D341Med (cell line): ENCODE results near the gene ATRAID.

Experiments used
- DNase-seq: peaks from one replicate; pipeline ENCODE4 v3.0.0; 2012; ENCODE audit warnings: low spot score

ATRAID gene

GRCh38 chr2:27220091-27220490, 8.2 kb downstream of the ATRAID start:
- no peak for DNase-seq

DNA sequence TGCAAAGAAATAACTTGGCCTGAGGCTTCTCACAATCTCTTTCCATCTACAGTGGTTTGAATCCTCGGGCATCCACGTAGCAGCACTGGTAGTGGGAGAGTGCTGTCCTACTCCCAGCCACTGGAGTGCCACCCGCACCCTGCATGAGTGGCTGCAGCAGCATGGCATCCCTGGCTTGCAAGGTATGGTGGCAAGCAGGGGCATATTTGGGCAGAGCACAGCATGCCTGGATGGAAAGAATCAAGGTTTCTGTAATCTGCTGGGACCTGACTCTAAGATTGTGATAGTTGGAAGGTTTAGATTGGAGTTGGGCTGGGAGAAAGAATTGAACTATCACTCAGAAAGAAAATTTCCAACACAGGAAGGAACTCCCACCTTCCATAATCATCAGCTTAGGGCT, 9.3 kb downstream of the ATRAID start:
- no peak for DNase-seq

- DNase-seq, result no peak
Measured at GRCh38 chr2:27222407-27222806, 10.6 kb downstream of the ATRAID start.

GRCh38 chr2:27223416-27223815, 11.6 kb downstream of the ATRAID start:
- no peak for DNase-seq

DNA sequence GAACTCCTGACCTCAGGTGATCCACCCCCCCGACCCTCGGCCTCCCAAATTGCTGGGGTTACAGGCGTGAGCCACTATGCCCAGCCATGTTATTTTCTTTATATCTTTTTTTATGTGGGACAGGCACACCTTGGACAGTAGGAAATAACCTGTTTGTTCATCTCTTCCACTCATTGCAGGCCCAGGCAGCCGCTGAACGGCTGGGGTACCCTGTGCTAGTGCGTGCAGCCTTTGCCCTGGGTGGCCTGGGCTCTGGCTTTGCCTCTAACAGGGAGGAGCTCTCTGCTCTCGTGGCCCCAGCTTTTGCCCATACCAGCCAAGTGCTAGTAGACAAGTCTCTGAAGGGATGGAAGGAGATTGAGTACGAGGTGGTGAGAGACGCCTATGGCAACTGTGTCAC, 13.7 kb downstream of the ATRAID start:
- no peak for DNase-seq

DNA sequence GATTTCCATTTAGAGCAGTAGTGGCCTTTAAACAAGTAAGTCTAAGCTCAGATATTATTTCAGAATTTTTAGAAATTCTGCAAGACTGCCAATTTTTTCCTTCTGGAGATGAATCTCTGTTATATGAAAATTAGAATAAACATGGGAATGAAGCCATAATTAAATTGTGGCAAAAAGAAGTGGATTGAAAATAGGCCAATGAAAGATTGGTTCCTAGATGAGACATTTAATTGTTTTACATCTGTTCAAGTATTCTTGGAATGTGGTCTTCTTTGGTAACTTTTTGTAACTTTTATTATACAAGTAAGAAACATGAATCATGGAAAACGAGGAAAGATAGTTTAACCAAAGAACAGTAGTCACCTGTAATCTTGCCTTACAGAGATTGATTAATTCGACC, 15.7 kb downstream of the ATRAID start:
- DNase-seq, result no peak

- no peak for DNase-seq
Measured at GRCh38 chr2:27231921-27232320, 20.1 kb downstream of the ATRAID start.

GRCh38 chr2:27233341-27233740, 21.5 kb downstream of the ATRAID start:
- DNase-seq, result no peak

DNA sequence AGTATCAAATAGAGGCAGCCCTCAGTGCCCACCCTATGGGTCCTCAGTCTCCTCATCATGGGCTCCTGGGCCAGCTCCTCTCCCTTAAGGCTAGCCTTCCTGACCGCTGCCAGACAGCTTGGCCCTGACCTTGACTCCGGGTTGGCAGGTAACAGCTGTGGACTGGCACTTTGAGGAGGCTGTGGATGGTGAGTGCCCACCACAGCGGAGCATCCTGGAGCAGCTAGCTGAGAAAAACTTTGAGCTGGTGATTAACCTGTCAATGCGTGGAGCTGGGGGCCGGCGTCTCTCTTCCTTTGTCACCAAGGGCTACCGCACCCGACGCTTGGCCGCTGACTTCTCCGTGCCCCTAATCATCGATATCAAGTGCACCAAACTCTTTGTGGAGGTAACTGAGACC, 24.3 kb downstream of the ATRAID start:
- no peak for DNase-seq

DNA sequence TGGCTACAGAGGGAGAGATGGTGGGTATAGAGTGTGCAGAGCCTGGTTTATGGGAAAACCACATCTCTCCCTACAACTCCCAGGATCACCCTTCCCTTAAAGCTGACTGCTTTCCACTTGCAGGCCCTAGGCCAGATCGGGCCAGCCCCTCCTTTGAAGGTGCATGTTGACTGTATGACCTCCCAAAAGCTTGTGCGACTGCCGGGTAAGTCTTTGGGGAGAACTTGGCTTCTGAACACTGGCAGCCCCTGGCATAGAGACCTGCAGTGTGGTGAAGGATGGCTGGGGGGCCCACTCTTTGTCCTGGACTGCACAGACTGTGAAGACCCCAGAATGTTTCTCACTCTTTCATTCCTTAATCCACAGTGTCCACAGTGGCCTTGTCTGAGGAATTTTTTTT, 24.8 kb downstream of the ATRAID start:
- no peak for DNase-seq

- DNase-seq, result no peak
Measured at GRCh38 chr2:27237341-27237945, 25.6 kb downstream of the ATRAID start.

- DNase-seq, result no peak
Measured at GRCh38 chr2:27238976-27239375, 27.1 kb downstream of the ATRAID start.

DNA sequence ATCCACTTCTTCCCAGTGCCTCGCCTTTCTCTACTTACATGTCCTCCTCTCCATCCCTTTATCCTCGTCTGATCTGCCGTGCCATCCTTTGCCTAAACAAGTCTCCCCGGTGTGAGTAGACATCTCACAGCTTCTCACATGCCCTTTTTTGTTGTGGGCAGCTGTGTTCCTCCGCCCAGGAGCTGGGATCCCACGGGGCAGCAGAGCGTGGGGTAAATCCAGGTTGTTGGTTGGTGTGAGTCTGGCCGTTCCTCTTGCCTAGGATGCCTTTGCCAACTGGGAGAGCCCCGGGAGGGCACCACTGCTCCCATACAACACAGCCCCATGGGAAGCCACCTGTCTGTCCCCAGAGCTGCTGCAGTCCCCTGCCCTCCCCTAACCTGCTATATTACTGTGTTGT, 28.6 kb downstream of the ATRAID start:
- no peak for DNase-seq

- DNase-seq, result no peak
Measured at GRCh38 chr2:27241761-27242613, 30.1 kb downstream of the ATRAID start.

GRCh38 chr2:27242614-27242951, 30.7 kb downstream of the ATRAID start:
- no peak for DNase-seq

DNA sequence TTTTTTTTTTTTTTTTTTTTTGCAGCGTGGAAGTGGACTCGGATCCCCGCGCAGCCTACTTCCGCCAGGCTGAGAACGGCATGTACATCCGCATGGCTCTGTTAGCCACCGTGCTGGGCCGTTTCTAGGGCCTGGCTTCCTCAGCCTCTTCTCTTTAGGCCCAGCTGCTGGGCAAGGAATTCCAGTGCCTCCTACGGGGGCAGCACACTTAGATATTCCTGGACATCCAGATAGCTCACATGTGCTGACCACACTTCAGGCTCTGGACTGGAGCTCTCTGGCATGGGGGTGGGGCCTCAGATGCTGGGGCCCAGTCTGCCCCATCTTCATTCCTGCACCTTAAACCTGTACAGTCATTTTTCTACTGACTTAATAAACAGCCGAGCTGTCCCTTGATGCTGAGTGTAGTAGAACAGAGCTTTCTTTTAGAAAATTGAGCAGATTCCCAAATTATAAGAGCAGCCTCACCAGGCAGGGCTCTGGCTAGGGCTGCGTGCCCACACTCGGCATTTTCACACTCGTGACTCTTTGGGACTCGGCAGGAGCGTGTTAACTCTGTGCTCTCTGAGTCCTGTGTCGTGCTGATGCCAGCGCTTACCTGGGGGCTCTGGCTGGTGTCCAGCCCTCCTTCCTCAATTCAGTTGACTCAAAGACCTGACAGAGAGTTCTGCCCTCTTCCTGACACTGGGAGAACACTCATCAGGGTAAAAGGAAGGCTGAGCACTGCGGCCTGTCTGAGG, 31.7 kb downstream of the ATRAID start:
- DNase-seq, result no peak

- DNase-seq, result no peak
Measured at GRCh38 chr2:27245116-27245515, 33.3 kb downstream of the ATRAID start.

- DNase-seq, result no peak
Measured at GRCh38 chr2:27245626-27246025, 33.8 kb downstream of the ATRAID start.

- no peak for DNase-seq
Measured at GRCh38 chr2:27247893-27248292, 36.1 kb downstream of the ATRAID start.

DNA sequence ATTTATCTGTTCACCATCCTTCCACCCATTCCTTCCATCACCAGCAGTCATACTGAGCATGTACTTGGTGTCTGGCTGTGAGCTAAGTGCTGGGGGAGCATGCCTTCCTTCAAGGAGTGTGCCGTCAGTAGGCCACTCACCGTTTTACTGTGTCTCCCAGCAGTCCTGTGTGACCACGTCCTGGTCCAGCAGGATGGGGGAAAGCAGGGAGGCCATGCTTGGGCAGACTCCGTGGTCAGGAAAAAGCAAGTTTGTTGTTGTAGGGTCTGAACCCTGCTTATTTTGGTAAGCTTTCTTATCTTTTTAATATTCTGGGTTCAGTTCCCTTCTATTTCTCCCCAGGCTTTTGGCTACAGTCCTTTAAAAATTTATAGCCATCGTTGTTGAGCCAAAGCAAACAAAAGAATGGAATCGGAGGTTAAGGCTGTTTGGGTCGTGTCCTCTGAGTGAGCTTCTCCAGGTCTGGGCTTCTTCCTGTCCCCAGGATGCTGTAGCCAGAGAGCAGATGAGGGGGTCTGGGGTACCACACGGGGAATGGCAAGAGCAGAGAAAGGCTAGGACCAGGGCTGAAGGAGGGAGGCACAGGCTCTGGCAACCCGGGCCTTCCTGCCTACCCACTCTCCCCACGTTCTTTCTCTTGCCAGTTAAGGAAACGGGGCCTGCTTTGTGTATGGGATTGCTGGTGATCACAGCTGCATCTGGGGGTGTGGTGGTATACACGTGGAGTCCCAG, 37.5 kb downstream of the ATRAID start:
- no peak for DNase-seq

DNA sequence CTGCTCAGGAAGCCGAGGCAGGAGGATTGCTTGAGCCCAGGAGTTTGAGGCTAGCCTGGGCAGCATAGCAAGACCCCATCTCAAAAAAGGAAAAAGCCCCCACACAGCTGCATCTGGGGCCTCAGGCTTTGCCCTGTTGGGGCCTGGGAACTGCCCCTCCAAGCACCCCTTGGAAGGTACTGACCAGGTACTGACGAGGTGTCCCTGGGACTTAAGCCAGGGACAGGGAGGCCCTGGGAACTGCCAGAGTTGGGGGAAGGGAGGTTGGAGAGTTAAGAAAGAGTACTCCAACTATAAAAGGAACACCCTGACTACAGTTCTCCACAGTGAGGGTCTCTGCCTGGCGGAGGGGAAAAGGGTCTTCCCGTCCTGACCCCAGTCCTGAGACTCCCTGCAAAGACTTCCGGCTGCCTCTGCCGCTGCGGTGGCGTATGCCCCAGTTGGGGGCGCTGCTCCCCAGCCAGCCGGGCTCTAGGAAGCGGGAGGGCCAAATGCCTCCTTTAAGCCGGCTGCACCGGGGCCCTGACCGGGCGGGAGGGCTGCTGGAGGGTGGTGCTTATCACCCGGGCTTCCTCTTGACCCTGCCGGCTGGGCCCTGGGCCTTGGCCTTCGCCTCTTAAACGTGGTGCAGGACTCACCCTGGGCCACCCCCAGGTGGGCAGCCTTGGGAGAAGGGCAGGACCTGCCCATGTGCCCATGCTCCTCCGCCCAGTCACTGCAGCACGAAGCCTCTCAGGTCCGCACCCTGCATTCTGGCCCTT, 38.2 kb downstream of the ATRAID start:
- DNase-seq, result peak; percentile 88
